Epithelial cell of prostate (primary cell): Measurements from ENCODE around the gene GPX4.

Source experiments
- DNase-seq: peaks from one replicate; pipeline ENCODE4 v3.0.0-alpha.2; 2011; ENCODE audit warnings: low read depth, low spot score
- H3K27ac ChIP-seq: fragments of 450-650 bp; 2 replicates; pipeline ENCODE4 v1.5.1; 2017; ENCODE audit warnings: mild to moderate bottlenecking

Gene GPX4

GRCh38 chr19:1082928-1083816 is 20.6 kb upstream of the GPX4 start:
- H3K27ac ChIP-seq: peak overlapping the region; percentile 51
- no peak for DNase-seq

- no peak overlapping the region for H3K27ac ChIP-seq
- no peak for DNase-seq
Measured at GRCh38 chr19:1084024-1084868, 19.5 kb upstream of the GPX4 start.

- no peak for DNase-seq
- no peak overlapping the region for H3K27ac ChIP-seq
Measured at GRCh38 chr19:1085053-1085658, 18.6 kb upstream of the GPX4 start.

GRCh38 chr19:1085676-1086442 is 17.9 kb upstream of the GPX4 start:
- DNase-seq: no peak
- H3K27ac ChIP-seq: no peak overlapping the region

- H3K27ac ChIP-seq: no peak overlapping the region
- no peak for DNase-seq
Measured at GRCh38 chr19:1086613-1087012, 17.2 kb upstream of the GPX4 start.

- no peak for DNase-seq
- no peak overlapping the region for H3K27ac ChIP-seq
Measured at GRCh38 chr19:1087813-1088415, 15.9 kb upstream of the GPX4 start.

GRCh38 chr19:1088416-1089010 is 15.3 kb upstream of the GPX4 start:
- H3K27ac ChIP-seq: no peak overlapping the region
- no peak for DNase-seq

GRCh38 chr19:1089126-1089771 is 14.5 kb upstream of the GPX4 start:
- no peak for DNase-seq
- H3K27ac ChIP-seq: no peak overlapping the region

GRCh38 chr19:1089891-1090290 is 13.9 kb upstream of the GPX4 start:
- DNase-seq: no peak
- H3K27ac ChIP-seq: no peak overlapping the region

- no peak overlapping the region for H3K27ac ChIP-seq
- DNase-seq: no peak
Measured at GRCh38 chr19:1090731-1091543, 12.9 kb upstream of the GPX4 start.

- DNase-seq: no peak
- H3K27ac ChIP-seq: no peak overlapping the region
Measured at GRCh38 chr19:1091544-1092175, 12.1 kb upstream of the GPX4 start.

GRCh38 chr19:1093330-1093729 is 10.5 kb upstream of the GPX4 start:
- DNase-seq: no peak
- no peak overlapping the region for H3K27ac ChIP-seq

GRCh38 chr19:1093811-1094553 is 9.8 kb upstream of the GPX4 start:
- DNase-seq: no peak
- no peak overlapping the region for H3K27ac ChIP-seq

- peak overlapping the region; percentile 24 for H3K27ac ChIP-seq
- no peak for DNase-seq
Measured at GRCh38 chr19:1094655-1094977, 9.2 kb upstream of the GPX4 start.

GRCh38 chr19:1094978-1095701 is 8.7 kb upstream of the GPX4 start, which contains the start of gene POLR2E:
Gene POLR2E (minus strand): TSS chr19:1095375. CDS start chr19:1095315, 60 bp downstream.
- DNase-seq: peak; percentile 88
- peak within 1 kb of the TSS; percentile 24 for H3K27ac ChIP-seq

- DNase-seq: no peak
- H3K27ac ChIP-seq: peak overlapping the region; percentile 76
Measured at GRCh38 chr19:1097810-1098176, 6.0 kb upstream of the GPX4 start.
